Stimulated activated CD4-positive, alpha-beta T cell treated with anti-CD3 and anti-CD28 coated beads, TNF-alpha, amount 100 ng/mL, for 4 hours (primary cell): ENCODE results near the gene RRAS2.
"Not testable (repeated sequence)": the region's sequence is repeated elsewhere in the genome, so short reads cannot be mapped to it uniquely, and the experiment has no call there.

Experiments used
- DNase-seq, 3 experiments: peaks; one replicate each; pipeline ENCODE4 v3.0.0-alpha.2; 2020; ENCODE audit warnings: low read depth in 3 of 3

The RRAS2 gene

GRCh38 chr11:14371249-14371648, 12.3 kb upstream of the RRAS2 start:
- no peak for DNase-seq

GRCh38 chr11:14370496-14370895, 11.5 kb upstream of the RRAS2 start:
- DNase-seq, result no peak

GRCh38 chr11:14369598-14369997, 10.6 kb upstream of the RRAS2 start:
- no peak for DNase-seq

- DNase-seq, result no peak
Measured at GRCh38 chr11:14366936-14367335, 8.0 kb upstream of the RRAS2 start.

GRCh38 chr11:14364322-14364721, 5.3 kb upstream of the RRAS2 start:
- DNase-seq, result no peak

GRCh38 chr11:14362611-14363010, 3.6 kb upstream of the RRAS2 start:
- DNase-seq, result no peak

GRCh38 chr11:14361951-14362350, 3.0 kb upstream of the RRAS2 start:
- DNase-seq, result no peak

GRCh38 chr11:14360976-14361375, 2.0 kb upstream of the RRAS2 start:
- no peak for DNase-seq

GRCh38 chr11:14359501-14360031, 583 bp upstream of the RRAS2 start:
- DNase-seq, result no peak

GRCh38 chr11:14357881-14358728, 878 bp downstream of the RRAS2 start:
- peak in 2 of 3 experiments; percentile 6 to 26 for DNase-seq

GRCh38 chr11:14356342-14356741, 2.6 kb downstream of the RRAS2 start:
- no peak for DNase-seq

GRCh38 chr11:14354604-14355003, 4.4 kb downstream of the RRAS2 start:
- not testable (repeated sequence) for DNase-seq

GRCh38 chr11:14350716-14351238, 8.2 kb downstream of the RRAS2 start:
- no peak for DNase-seq

GRCh38 chr11:14350215-14350614, 8.8 kb downstream of the RRAS2 start:
- DNase-seq, result no peak

- DNase-seq, result no peak
Measured at GRCh38 chr11:14347991-14348390, 11.0 kb downstream of the RRAS2 start.

- DNase-seq, result no peak
Measured at GRCh38 chr11:14347494-14347893, 11.5 kb downstream of the RRAS2 start.

- no peak for DNase-seq
Measured at GRCh38 chr11:14346303-14346955, 12.6 kb downstream of the RRAS2 start.

GRCh38 chr11:14345668-14346067, 13.3 kb downstream of the RRAS2 start:
- DNase-seq, result no peak

- not testable (repeated sequence) for DNase-seq
Measured at GRCh38 chr11:14345016-14345415, 14.0 kb downstream of the RRAS2 start.

GRCh38 chr11:14342906-14343305, 16.1 kb downstream of the RRAS2 start:
- no peak for DNase-seq

- DNase-seq, result no peak
Measured at GRCh38 chr11:14341968-14342367, 17.0 kb downstream of the RRAS2 start.

GRCh38 chr11:14340721-14341120, 18.3 kb downstream of the RRAS2 start:
- no peak for DNase-seq

- DNase-seq, result no peak
Measured at GRCh38 chr11:14339356-14339755, 19.6 kb downstream of the RRAS2 start.
